Hematopoietic multipotent progenitor cell (in vitro differentiated cells): ENCODE results near the gene CCND1. TPM values are rescaled to one million over a fixed set of nuclear protein-coding genes. Genes with fewer than 3 reads are reported as not detected.

Experiments
- DNase-seq, 3 donors: peaks; one replicate each; pipeline ENCODE4 v3.0.0-alpha.2; 2011 to 2015; ENCODE audit warnings: low read depth in 2 of 3, low spot score in 2 of 3
- total RNA-seq: library from RNA; depleted of rRNA; stranded (reverse); fragments of >200 nt; gene quantifications from one replicate; pipeline ENCODE4 v1.2.3, GENCODE V29; 2012

Gene CCND1
- total RNA-seq, 1 donor: 1.6 TPM

GRCh38 chr11:69664103-69664775 is 23.3 kb downstream of the CCND1 start:
- DNase-seq: no peak

GRCh38 chr11:69664901-69665300 is 23.9 kb downstream of the CCND1 start:
- no peak for DNase-seq

GRCh38 chr11:69665669-69666068 is 24.7 kb downstream of the CCND1 start:
- DNase-seq: no peak

GRCh38 chr11:69666261-69666660 is 25.3 kb downstream of the CCND1 start:
- no peak for DNase-seq

GRCh38 chr11:69666752-69667536 is 26.0 kb downstream of the CCND1 start:
- no peak for DNase-seq

- no peak for DNase-seq
Observed at GRCh38 chr11:69667619-69668604, 27.0 kb downstream of the CCND1 start.

- no peak for DNase-seq
Observed at GRCh38 chr11:69669486-69669885, 28.5 kb downstream of the CCND1 start.

- DNase-seq: peak; percentile 39 to 50 (median 49)
Observed at GRCh38 chr11:69670158-69670845, 29.3 kb downstream of the CCND1 start.

- no peak for DNase-seq
Observed at GRCh38 chr11:69671734-69672465, 30.9 kb downstream of the CCND1 start.

- DNase-seq: peak in 1 of 3 donors; percentile 26
Observed at GRCh38 chr11:69674267-69674885, 33.4 kb downstream of the CCND1 start.

GRCh38 chr11:69674886-69675714 is 34.1 kb downstream of the CCND1 start, which contains the start of gene LTO1:
LTO1 (minus strand) TSS chr11:69675353; CDS start chr11:69675239, 114 bp downstream.
- DNase-seq: peak; percentile 93 to 96 (median 95)

- DNase-seq: no peak
Observed at GRCh38 chr11:69677749-69678148, 36.8 kb downstream of the CCND1 start.

GRCh38 chr11:69680688-69681087 is 39.7 kb downstream of the CCND1 start:
- DNase-seq: no peak

GRCh38 chr11:69682221-69682620 is 41.3 kb downstream of the CCND1 start:
- no peak for DNase-seq

GRCh38 chr11:69682681-69683326 is 41.8 kb downstream of the CCND1 start:
- DNase-seq: no peak

GRCh38 chr11:69683764-69684333 is 42.9 kb downstream of the CCND1 start:
- DNase-seq: no peak

GRCh38 chr11:69684651-69685050 is 43.7 kb downstream of the CCND1 start:
- DNase-seq: no peak
